B cell (primary cell): ENCODE measurements around the gene FAM120A. TPM values are rescaled to one million over a fixed set of nuclear protein-coding genes. Genes with fewer than 3 reads are reported as not detected.

Experiments used
- ATAC-seq: fragments of 200-7000 bp; cut with Tn5 transposase; one replicate; pipeline ENCODE4 v1.10.0; 2021; ENCODE audit warnings: low read depth, mild to moderate bottlenecking, moderate number of reproducible peaks, moderate library complexity
- CTCF ChIA-PET: fragments of 350-600 bp; sonication (Branson Sonifier 250); formaldehyde crosslinking; loops from one replicate; lab custom pipeline; 2021; ENCODE audit warnings: antibody characterized with exemption, inconsistent platforms; lab: Charles Lee
- POLR2A ChIA-PET: fragments of 350-600 bp; sonication (Branson Sonifier 250); formaldehyde crosslinking; loops from one replicate; lab custom pipeline; 2021; ENCODE audit warnings: antibody characterized with exemption; lab: Charles Lee
- DNase-seq: peaks from one replicate; pipeline ENCODE4 v3.0.0; 2013
- H2AFZ ChIP-seq: 2 replicates; pipeline ENCODE4 v1.6.1; 2012; ENCODE audit warnings: mild to moderate bottlenecking, low read depth, low read length; ENCODE audit not compliant: insufficient read depth, poor library complexity, severe bottlenecking
- H3K27ac ChIP-seq, 2 donors: 1 replicate in 1 of 2; 2 replicates in 1 of 2; pipeline ENCODE4 v1.5.1; 2012 to 2013; ENCODE audit warnings: low read length in 2 of 2, mild to moderate bottlenecking in 2 of 2, moderate library complexity in 1 of 2
- H3K27me3 ChIP-seq, 4 experiments: fragments of 200-600 bp in 1 of 4; sonication (generic) in 1 of 4; replicated peaks in 1 of 4; 1 replicate in 2 of 4; 2 replicates in 2 of 4; pipeline versions ENCODE4 v1.6.1 to v1.7.0; 2013 to 2016; ENCODE audit warnings: low read length in 3 of 4, mild to moderate bottlenecking in 2 of 4, mixed read lengths in 1 of 4, moderate library complexity in 1 of 4; ENCODE audit not compliant: insufficient read depth in 4 of 4, control insufficient read depth in 3 of 4; ENCODE audit errors: control extremely low read depth in 1 of 4
- H3K36me3 ChIP-seq, 2 experiments: replicated peaks in 1 of 2; 1 replicate in 1 of 2; 2 replicates in 1 of 2; pipeline versions ENCODE4 v1.6.1 to v1.7.1; 2013; ENCODE audit warnings: low read length in 1 of 2; ENCODE audit not compliant: insufficient read depth in 2 of 2, control insufficient read depth in 1 of 2; ENCODE audit errors: control extremely low read depth in 1 of 2, extremely low read depth in 1 of 2
- H3K4me1 ChIP-seq, 2 donors: fragments of 200-600 bp in 1 of 2; sonication (generic) in 1 of 2; 1 replicate in 1 of 2; 2 replicates in 1 of 2; pipeline versions ENCODE4 v1.5.1 to v1.6.1; 2013 to 2017; ENCODE audit warnings: low read length in 2 of 2; ENCODE audit not compliant: control insufficient read depth in 2 of 2, insufficient read depth in 2 of 2
- H3K4me2 ChIP-seq: replicated peaks from 2 replicates; pipeline ENCODE3; 2012; ENCODE audit warnings: mild to moderate bottlenecking, low read depth, low read length; ENCODE audit not compliant: poor library complexity, severe bottlenecking
- H3K4me3 ChIP-seq, 5 experiments: fragments of 200-600 bp in 1 of 5; sonication (generic) in 1 of 5; 1 replicate in 3 of 5; 2 replicates in 2 of 5; pipeline versions ENCODE4 v1.5.1 to v1.7.0; 2011 to 2016; ENCODE audit warnings: low read length in 4 of 5, mild to moderate bottlenecking in 4 of 5, low read depth in 2 of 5, control low read depth in 1 of 5, moderate library complexity in 1 of 5; ENCODE audit not compliant: insufficient read depth in 1 of 5; ENCODE audit errors: control extremely low read depth in 1 of 5, extremely low read depth in 1 of 5
- H3K79me2 ChIP-seq: fragments of 200-600 bp; sonication (generic); one replicate; pipeline ENCODE4 v1.6.0; 2016; ENCODE audit warnings: low read length; ENCODE audit not compliant: control insufficient read depth, insufficient read depth
- H3K9ac ChIP-seq: fragments of 200-600 bp; sonication (generic); 2 replicates; pipeline ENCODE4 v1.6.1; 2017; ENCODE audit warnings: mild to moderate bottlenecking, low read length, moderate library complexity
- H3K9me3 ChIP-seq, 3 donors: one replicate each; pipeline versions ENCODE4 v1.6.1 to v1.7.1; 2013; ENCODE audit warnings: low read length in 2 of 3; ENCODE audit not compliant: control insufficient read depth in 2 of 3, insufficient read depth in 1 of 3; ENCODE audit errors: control extremely low read depth in 1 of 3
- H4K20me1 ChIP-seq: 2 replicates; pipeline ENCODE4 v1.6.0; 2012; ENCODE audit warnings: mild to moderate bottlenecking, low read length; ENCODE audit not compliant: insufficient read depth, control insufficient read depth, poor library complexity, severe bottlenecking
- H3K27ac Mint-ChIP-seq: one replicate; pipeline ENCODE4 v1.8.0; 2021; ENCODE audit warnings: mixed read lengths
- H3K27me3 Mint-ChIP-seq: one replicate; pipeline ENCODE4 v1.8.0; 2021; ENCODE audit warnings: mixed read lengths
- H3K4me1 Mint-ChIP-seq: one replicate; pipeline ENCODE4 v1.8.0; 2021; ENCODE audit warnings: mixed read lengths
- H3K4me3 Mint-ChIP-seq: one replicate; pipeline ENCODE4 v1.8.0; 2021; ENCODE audit warnings: mixed read lengths
- H3K9me3 Mint-ChIP-seq: one replicate; pipeline ENCODE4 v1.8.0; 2022; ENCODE audit warnings: mixed read lengths; ENCODE audit not compliant: insufficient read depth
- CTCF ChIP-seq: fragments of 200-600 bp; IDR thresholded peaks from one replicate; pipeline ENCODE4 v1.8.0; 2022; ENCODE audit warnings: antibody characterized with exemption, mild to moderate bottlenecking
- EZH2 ChIP-seq: IDR thresholded peaks from 2 replicates; pipeline ENCODE4 v1.6.1; 2012; ENCODE audit warnings: borderline replicate concordance, low read depth, mild to moderate bottlenecking, moderate library complexity, low read length; ENCODE audit not compliant: insufficient read depth, poor library complexity, severe bottlenecking
- WGBS: methylation state at CpG from one replicate; pipeline ENCODE4 v1.1.5; 2013; ENCODE audit warnings: missing lambda C conversion rate; ENCODE audit not compliant: insufficient coverage; 5-methylcytosine and 5-hydroxymethylcytosine counted together
- intact Hi-C: fragments of 100-400 bp; cut with micrococcal nuclease; formaldehyde crosslinking; loops from one replicate; pipeline ENCODE4 v1.10.0; 2022
- polyA minus RNA-seq: library from RNA; depleted of rRNA, polyadenylated mRNA; stranded (reverse); fragments of >200 nt; gene quantifications from 2 replicates; pipeline ENCODE4 v1.2.3, GENCODE V29; 2012
- polyA plus RNA-seq: library from polyadenylated mRNA; depleted of rRNA; stranded (reverse); fragments of >200 nt; gene quantifications from 2 replicates; pipeline ENCODE4 v1.2.3, GENCODE V29; 2012
- total RNA-seq, 2 donors: library from RNA; stranded (reverse); fragments of 120-200 nt in 1 of 2; gene quantifications; 1 replicate in 1 of 2; 2 replicates in 1 of 2; pipeline versions ENCODE4 v1.2.3 to v1.2.4, GENCODE V29; 2013 to 2022

FAM120A gene
- 105 TPM in 2 replicates for total RNA-seq
- 61.1 TPM for total RNA-seq (2013)
- 48.4 and 48.6 TPM in 2 replicates for polyA plus RNA-seq
- polyA minus RNA-seq: 97.6 and 133 TPM in 2 replicates

GRCh38 chr9:93450945-93451815 is at the start of gene FAM120A:
FAM120A (plus strand) TSS chr9:93451685; CDS start chr9:93451916, 231 bp downstream.
- Mint-ChIP-seq H3K27me3 (no peaks in the 10 kb centered on the region), H3K4me3 (peak within 1 kb of the TSS; percentile 93), H3K4me1 (peaks cover 31% of the 10 kb centered on the region), H3K27ac (peak within 1 kb of the TSS; percentile 97), H3K9me3 (no peaks in the 10 kb centered on the region)
- peaks cover 7 to 21% of the 10 kb centered on the region in 2 experiments for H3K36me3 ChIP-seq
- peak; percentile 74 for ATAC-seq
- H3K27me3 ChIP-seq: no peaks in the 10 kb centered on the region
- H2AFZ ChIP-seq: peak within 1 kb of the TSS; percentile 83
- H3K4me2 ChIP-seq: peak within 1 kb of the TSS; percentile 92
- H3K27ac ChIP-seq: peak within 1 kb of the TSS; percentile 84 to 96
- H3K79me2 ChIP-seq: peaks cover 48% of the 10 kb centered on the region
- peak within 1 kb of the TSS; percentile 89 for H3K9ac ChIP-seq
- ChIA-PET POLR2A (interaction anchor here (0.5 to 4.4 kb wide), 4 partner anchors 13 to 674 kb away, joined by 3 to 24 read pairs (median 6); no protein-coding TSS in a partner anchor), CTCF (interaction anchor here (0.7 to 1.0 kb wide), 3 partner anchors 13 to 115 kb away, joined by 3 to 6 read pairs (median 6); no protein-coding TSS in a partner anchor)
- H3K4me3 ChIP-seq: peak within 1 kb of the TSS; percentile 77 to 96 (median 95)
- DNase-seq: peak; percentile 90
- under 1% methylated on average over 98 of the region's 100 CpGs for WGBS
- no peak for TF ChIP-seq CTCF
- TF ChIP-seq EZH2: no peak
- intact Hi-C loops: loop anchor here (1.0 to 10.0 kb wide), 7 partner anchors 54 to 1334 kb away; partner anchors contain the start of genes IPPK and SPTLC1
- H4K20me1 ChIP-seq: no peaks in the 10 kb centered on the region
- H3K4me1 ChIP-seq: peaks cover 16 to 24% of the 10 kb centered on the region in 2 donors
- no peaks in the 10 kb centered on the region for H3K9me3 ChIP-seq
